Thoracic aorta (tissue), 2 donors: Measurements from ENCODE around the gene TRAPPC3L. TPM values are rescaled to one million over a fixed set of nuclear protein-coding genes. Genes with fewer than 3 reads are reported as not detected.
A peak's percentile ranks its signal among the peaks of the same experiment; 100 is the strongest.

Experiments used
- ATAC-seq: fragments of 150-250 bp; one replicate; pipeline ENCODE4 v1.8.0; 2017; ENCODE audit warnings: low read depth; ENCODE audit not compliant: insufficient number of reproducible peaks, low FRiP score
- DNase-seq: peaks from one replicate; pipeline ENCODE4 v3.0.0-alpha.2; 2020; ENCODE audit warnings: low spot score
- H3K27ac ChIP-seq, 2 donors: fragments of 200-600 bp; sonication (generic); 1 replicate in 1 of 2; 2 replicates in 1 of 2; pipeline ENCODE4 v1.5.1; 2016; ENCODE audit warnings: mild to moderate bottlenecking in 2 of 2, moderate library complexity in 2 of 2
- H3K27me3 ChIP-seq: fragments of 200-600 bp; sonication (generic); replicated peaks from 2 replicates; pipeline ENCODE4 v1.6.0; 2016; ENCODE audit warnings: mild to moderate bottlenecking; ENCODE audit not compliant: insufficient read depth
- H3K36me3 ChIP-seq: fragments of 200-600 bp; sonication (generic); one replicate; pipeline ENCODE4 v1.5.1; 2016
- H3K4me1 ChIP-seq, 2 donors: fragments of 200-600 bp; sonication (generic); 1 replicate in 1 of 2; 2 replicates in 1 of 2; pipeline versions ENCODE4 v1.5.1 to v1.6.0; 2016; ENCODE audit warnings: low read depth in 2 of 2, mild to moderate bottlenecking in 1 of 2; ENCODE audit not compliant: control insufficient read depth in 1 of 2
- H3K4me3 ChIP-seq: fragments of 200-600 bp; sonication (generic); 2 replicates; pipeline ENCODE4 v1.5.1; 2016; ENCODE audit warnings: mild to moderate bottlenecking
- H3K9me3 ChIP-seq: fragments of 200-600 bp; sonication (generic); 2 replicates; pipeline ENCODE4 v1.5.1; 2016
- total RNA-seq, 2 donors: library from RNA; depleted of rRNA; stranded (reverse); fragments of >200 nt; gene quantifications; one replicate each; pipeline versions ENCODE4 v1.1.0 to v1.2.3, GENCODE V29; 2016
- TF ChIP-seq, protein P1 (sequence below): fragments of 200-600 bp; sonication (generic); IDR thresholded peaks from one replicate; pipeline ENCODE4 v1.5.1; 2019; ENCODE audit warnings: antibody characterized with exemption

TRAPPC3L gene
- total RNA-seq, 2 donors from 2014 or later: not detected

DNA sequence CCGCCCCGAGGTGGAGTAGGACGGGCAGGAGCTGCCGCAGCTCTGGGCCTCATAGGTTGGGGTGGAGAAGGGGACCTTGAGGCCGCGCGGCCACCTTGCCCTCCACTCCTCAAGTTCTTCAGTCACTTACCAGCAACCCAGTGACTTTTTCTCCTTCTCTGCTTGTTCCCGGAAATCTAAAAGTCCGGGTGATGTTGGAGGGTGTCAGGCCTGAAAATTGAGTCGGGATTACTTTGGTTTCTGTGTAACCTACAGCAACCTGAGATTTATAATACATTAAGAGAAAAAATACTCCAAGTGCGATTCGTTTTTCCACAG, 26.2 kb upstream of the TRAPPC3L start:
- DNase-seq (no peak), ATAC-seq (no peak)
- TF ChIP-seq, protein P1, sequence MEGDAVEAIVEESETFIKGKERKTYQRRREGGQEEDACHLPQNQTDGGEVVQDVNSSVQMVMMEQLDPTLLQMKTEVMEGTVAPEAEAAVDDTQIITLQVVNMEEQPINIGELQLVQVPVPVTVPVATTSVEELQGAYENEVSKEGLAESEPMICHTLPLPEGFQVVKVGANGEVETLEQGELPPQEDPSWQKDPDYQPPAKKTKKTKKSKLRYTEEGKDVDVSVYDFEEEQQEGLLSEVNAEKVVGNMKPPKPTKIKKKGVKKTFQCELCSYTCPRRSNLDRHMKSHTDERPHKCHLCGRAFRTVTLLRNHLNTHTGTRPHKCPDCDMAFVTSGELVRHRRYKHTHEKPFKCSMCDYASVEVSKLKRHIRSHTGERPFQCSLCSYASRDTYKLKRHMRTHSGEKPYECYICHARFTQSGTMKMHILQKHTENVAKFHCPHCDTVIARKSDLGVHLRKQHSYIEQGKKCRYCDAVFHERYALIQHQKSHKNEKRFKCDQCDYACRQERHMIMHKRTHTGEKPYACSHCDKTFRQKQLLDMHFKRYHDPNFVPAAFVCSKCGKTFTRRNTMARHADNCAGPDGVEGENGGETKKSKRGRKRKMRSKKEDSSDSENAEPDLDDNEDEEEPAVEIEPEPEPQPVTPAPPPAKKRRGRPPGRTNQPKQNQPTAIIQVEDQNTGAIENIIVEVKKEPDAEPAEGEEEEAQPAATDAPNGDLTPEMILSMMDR: no peak
- Histone ChIP-seq H3K27me3 (no peaks in the 10 kb centered on the region), H3K4me1 (peaks cover 8 to 20% of the 10 kb centered on the region in 2 donors), H3K9me3 (no peaks in the 10 kb centered on the region), H3K27ac (peak overlapping the region; percentile 92 to 93), H3K36me3 (no peaks in the 10 kb centered on the region), H3K4me3 (peak overlapping the region; percentile 77)

DNA sequence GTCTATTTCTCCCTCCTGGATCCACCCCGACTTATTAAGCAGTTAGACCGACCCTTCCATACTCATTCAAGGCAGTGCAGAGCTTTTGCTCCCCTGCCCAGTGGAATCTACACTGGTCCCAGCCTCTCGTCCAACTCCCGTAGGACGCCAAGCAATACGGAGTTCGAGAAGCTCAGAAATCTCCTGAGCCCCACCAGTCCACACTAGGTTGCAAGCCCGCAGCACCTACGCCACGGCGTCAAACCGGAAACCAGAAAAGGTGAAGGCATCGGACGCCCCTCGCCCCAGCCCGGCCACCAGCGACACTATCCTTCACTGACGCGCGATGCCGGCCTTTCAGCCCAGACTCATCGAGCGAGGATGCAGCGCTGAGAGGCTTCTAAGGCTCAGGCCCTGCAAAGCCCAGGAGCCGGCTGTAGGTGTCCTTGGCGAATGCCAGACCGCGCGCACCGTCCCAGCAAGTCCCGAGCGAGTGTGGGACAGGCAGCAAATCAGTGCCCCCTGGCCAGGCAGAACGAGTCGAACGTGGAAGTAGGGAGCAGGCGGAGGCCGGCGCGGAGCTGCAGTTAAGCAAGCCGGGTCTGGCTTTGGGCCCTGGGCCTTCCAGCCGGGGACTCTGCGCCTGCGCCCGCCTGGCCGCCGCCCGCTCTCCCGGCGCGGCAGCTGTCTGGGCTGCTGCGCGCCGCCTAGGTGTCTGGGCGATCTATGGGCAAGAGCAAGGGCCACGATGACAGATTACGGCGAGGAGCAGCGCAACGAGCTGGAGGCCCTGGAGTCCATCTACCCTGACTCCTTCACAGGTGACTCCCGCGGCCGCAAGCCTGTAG, 25.6 kb upstream of the TRAPPC3L start, which contains the start of gene RWDD1:
Gene RWDD1, plus strand, starts transcription at position 649 of the 827 bp plus-strand sequence. Its CDS starts 79 bp downstream, at position 728.
- no peaks in the 10 kb centered on the region for H3K9me3 ChIP-seq
- peak within 1 kb of the TSS; percentile 92 to 93 for H3K27ac ChIP-seq
- ATAC-seq: peak; percentile 95
- H3K4me3 ChIP-seq: peak within 1 kb of the TSS; percentile 77
- no peaks in the 10 kb centered on the region for H3K36me3 ChIP-seq
- H3K27me3 ChIP-seq: no peaks in the 10 kb centered on the region
- DNase-seq: peak; percentile 97
- peaks cover 8 to 20% of the 10 kb centered on the region in 2 donors for H3K4me1 ChIP-seq
- TF ChIP-seq, protein P1: peak; percentile 31

DNA sequence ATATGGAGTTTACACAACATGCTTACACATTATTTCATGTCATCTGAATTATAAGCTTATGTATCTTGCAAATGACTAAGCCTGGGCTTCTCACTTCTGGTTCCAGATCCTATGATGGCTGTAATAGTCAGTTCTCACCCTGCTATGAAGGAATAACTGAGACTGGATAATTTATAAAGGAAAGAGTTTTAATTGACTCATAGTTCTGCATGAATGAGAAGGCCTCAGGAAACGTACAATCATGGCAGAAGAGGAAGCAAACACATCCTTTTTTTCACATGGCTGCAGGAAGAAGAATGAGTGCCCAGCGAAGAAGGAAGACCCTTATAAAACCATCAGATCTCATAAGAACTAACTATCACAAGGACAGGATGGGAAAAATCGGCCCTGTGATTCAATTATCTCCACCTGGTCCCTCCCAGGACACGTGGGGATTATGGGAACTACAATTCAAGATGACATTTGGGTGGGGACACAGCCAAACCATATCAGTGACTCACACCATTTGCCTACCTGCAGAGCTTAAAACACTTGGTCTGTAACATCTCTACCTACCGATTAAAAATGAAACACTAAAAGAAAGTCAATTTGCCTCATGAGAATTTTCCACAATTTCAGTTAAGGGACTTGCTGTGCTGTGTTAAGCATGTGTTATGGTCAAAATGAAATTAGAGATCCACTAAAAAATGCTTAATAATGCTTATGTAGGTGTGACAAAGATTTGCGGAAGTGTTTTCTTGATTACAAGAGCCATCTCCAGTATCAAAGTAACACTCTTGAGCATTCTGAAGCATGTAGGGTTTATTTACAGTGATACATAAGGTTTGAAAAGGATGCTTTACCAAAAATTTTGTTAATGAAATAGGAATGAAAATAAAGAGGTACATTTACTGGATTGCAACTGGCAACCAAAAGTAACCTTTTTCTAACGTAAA, 23.6 kb upstream of the TRAPPC3L start:
- Histone ChIP-seq H3K4me3 (no peak overlapping the region), H3K36me3 (no peaks in the 10 kb centered on the region), H3K9me3 (no peaks in the 10 kb centered on the region), H3K4me1 (peaks cover 8 to 20% of the 10 kb centered on the region in 2 donors), H3K27me3 (no peaks in the 10 kb centered on the region), H3K27ac (no peak overlapping the region)
- TF ChIP-seq, protein P1: no peak
- ATAC-seq (no peak), DNase-seq (no peak)

DNA sequence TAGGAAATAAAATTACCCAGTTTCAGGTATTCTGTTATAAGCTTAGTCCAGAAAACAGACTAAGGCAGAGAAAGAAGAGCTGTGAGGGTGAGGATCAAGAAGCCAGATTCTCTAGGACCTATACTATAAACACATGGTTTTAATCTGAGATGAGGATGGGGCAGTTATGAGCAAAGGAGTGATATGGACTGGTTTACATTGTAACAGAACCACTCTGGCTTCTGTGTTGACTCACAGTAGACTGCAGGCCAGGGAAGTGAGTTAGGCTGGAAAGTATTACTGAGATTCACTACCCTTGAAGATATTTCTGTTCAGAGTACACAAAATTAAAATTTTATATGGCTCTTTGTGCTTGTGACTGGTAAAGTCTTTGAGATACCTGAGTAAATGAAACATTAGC, 22.6 kb upstream of the TRAPPC3L start:
- Histone ChIP-seq H3K27me3 (no peaks in the 10 kb centered on the region), H3K27ac (no peak overlapping the region), H3K4me3 (no peak overlapping the region), H3K9me3 (no peaks in the 10 kb centered on the region), H3K36me3 (no peaks in the 10 kb centered on the region), H3K4me1 (peaks cover 8 to 13% of the 10 kb centered on the region in 2 donors)
- TF ChIP-seq, protein P1: no peak
- no peak for ATAC-seq
- DNase-seq: no peak
